IMR-90 (cell line): ENCODE results near the gene NRP1. TPM values are rescaled to one million over a fixed set of nuclear protein-coding genes. Genes with fewer than 3 reads are reported as not detected.

Experiments used
- ATAC-seq: fragments of 200-7000 bp; cut with Tn5 transposase; 2 replicates; pipeline ENCODE4 v1.9.1; 2020; ENCODE audit warnings: low read depth, mild to moderate bottlenecking, moderate library complexity
- BruUV-seq: library from RNA; stranded (reverse); fragments of 400-500 nt; replicated peaks from 2 replicates; lab custom pipeline; 2021; lab: Mats Ljungman, UMichigan
- CTCF ChIA-PET: fragments of 300-600 bp; formaldehyde crosslinking; extraction: SDS; loops from one replicate; lab custom pipeline; 2021; ENCODE audit warnings: antibody characterized with exemption; lab: Yijun Ruan, JAX
- POLR2A ChIA-PET: fragments of 300-600 bp; sonication (Branson Sonifier 250); formaldehyde crosslinking; loops from one replicate; lab custom pipeline; 2022; ENCODE audit warnings: antibody characterized with exemption; ENCODE audit not compliant: unreplicated experiment; lab: Charles Lee
- DNase-seq: peaks from one replicate; pipeline ENCODE4 v3.0.0; 2013
- H2AFZ ChIP-seq: replicated peaks from 2 replicates; pipeline ENCODE3; 2013; ENCODE audit warnings: low read length, mild to moderate bottlenecking; ENCODE audit not compliant: poor library complexity
- H2AK5ac ChIP-seq: 2 replicates; pipeline ENCODE4 v1.6.1; 2013; ENCODE audit warnings: low read depth, low read length, inconsistent platforms
- H2AK9ac ChIP-seq: replicated peaks from 2 replicates; pipeline ENCODE3; 2013; ENCODE audit warnings: mild to moderate bottlenecking, low read depth, low read length, moderate library complexity; ENCODE audit not compliant: poor library complexity
- H2BK120ac ChIP-seq: 2 replicates; pipeline ENCODE4 v1.6.1; 2013; ENCODE audit warnings: low read depth, low read length, inconsistent platforms
- H2BK15ac ChIP-seq: 3 replicates; pipeline ENCODE4 v1.6.1; 2013; ENCODE audit warnings: low read depth, low read length, inconsistent platforms
- H2BK20ac ChIP-seq: 2 replicates; pipeline ENCODE4 v1.6.1; 2013; ENCODE audit warnings: low read depth, mild to moderate bottlenecking, inconsistent platforms, low read length, moderate library complexity
- H2BK5ac ChIP-seq: 2 replicates; pipeline ENCODE4 v1.6.1; 2013; ENCODE audit warnings: mild to moderate bottlenecking, low read depth, low read length, inconsistent platforms; ENCODE audit not compliant: poor library complexity, severe bottlenecking
- H3K14ac ChIP-seq: replicated peaks from 2 replicates; pipeline ENCODE4 v1.6.1; 2013; ENCODE audit warnings: low read depth, low read length, inconsistent platforms
- H3K18ac ChIP-seq: 2 replicates; pipeline ENCODE4 v1.6.1; 2013; ENCODE audit warnings: low read depth, low read length, control low read depth
- H3K23ac ChIP-seq: 2 replicates; pipeline ENCODE4 v1.6.1; 2013; ENCODE audit warnings: low read depth, low read length, inconsistent platforms
- H3K27ac ChIP-seq: 2 replicates; pipeline ENCODE4 v1.5.1; 2013; ENCODE audit warnings: mild to moderate bottlenecking, control low read depth, low read length; ENCODE audit not compliant: insufficient read depth
- H3K27me3 ChIP-seq: 2 replicates; pipeline ENCODE4 v1.6.1; 2013; ENCODE audit warnings: low read length; ENCODE audit not compliant: control insufficient read depth, insufficient read depth
- H3K36me3 ChIP-seq: 2 replicates; pipeline ENCODE4 v1.6.1; 2013; ENCODE audit warnings: low read length, mixed read lengths; ENCODE audit not compliant: control insufficient read depth, insufficient read depth
- H3K4ac ChIP-seq: 2 replicates; pipeline ENCODE4 v1.6.1; 2013; ENCODE audit warnings: low read depth, low read length, inconsistent platforms
- H3K4me1 ChIP-seq: 2 replicates; pipeline ENCODE4 v1.6.1; 2013; ENCODE audit warnings: low read length, mixed read lengths; ENCODE audit not compliant: control insufficient read depth, insufficient read depth
- H3K4me2 ChIP-seq: 2 replicates; pipeline ENCODE4 v1.6.1; 2013; ENCODE audit warnings: low read depth, mild to moderate bottlenecking, control low read depth, low read length, moderate library complexity
- H3K4me3 ChIP-seq: 2 replicates; pipeline ENCODE4 v1.5.1; 2013; ENCODE audit warnings: low read depth, mild to moderate bottlenecking, control low read depth, low read length, moderate library complexity; ENCODE audit not compliant: insufficient read depth
- H3K56ac ChIP-seq: 2 replicates; pipeline ENCODE4 v1.6.1; 2013; ENCODE audit warnings: low read length, inconsistent platforms; ENCODE audit not compliant: insufficient read depth; ENCODE audit errors: extremely low read depth
- H3K79me1 ChIP-seq, 2 experiments: 2 replicates each; pipeline ENCODE4 v1.6.1; 2013; ENCODE audit warnings: low read length in 2 of 2, inconsistent platforms in 1 of 2, low read depth in 1 of 2
- H3K9ac ChIP-seq: 2 replicates; pipeline ENCODE4 v1.6.1; 2013; ENCODE audit warnings: low read depth, low read length, control low read depth
- H3K9me1 ChIP-seq: 2 replicates; pipeline ENCODE4 v1.6.1; 2013; ENCODE audit warnings: low read length, inconsistent platforms; ENCODE audit not compliant: insufficient read depth
- H3K9me3 ChIP-seq: 2 replicates; pipeline ENCODE4 v1.6.1; 2013; ENCODE audit warnings: low read length; ENCODE audit not compliant: control insufficient read depth, insufficient read depth
- H4K20me1 ChIP-seq: 2 replicates; pipeline ENCODE4 v1.6.1; 2013; ENCODE audit warnings: low read length, inconsistent platforms; ENCODE audit not compliant: insufficient read depth
- H4K5ac ChIP-seq: 2 replicates; pipeline ENCODE4 v1.6.1; 2013; ENCODE audit warnings: mild to moderate bottlenecking, low read depth, low read length, control low read depth
- H4K8ac ChIP-seq, 2 experiments: 2 replicates each; pipeline ENCODE4 v1.6.1; 2013; ENCODE audit warnings: low read depth in 2 of 2, low read length in 2 of 2, control low read depth in 1 of 2, inconsistent platforms in 1 of 2
- H4K91ac ChIP-seq: 2 replicates; pipeline ENCODE4 v1.6.1; 2013; ENCODE audit warnings: low read depth, low read length, inconsistent platforms; ENCODE audit not compliant: insufficient read depth
- BHLHE40 ChIP-seq: fragments of 150-350 bp; IDR thresholded peaks from 2 replicates; pipeline ENCODE4 v1.6.1; 2016; ENCODE audit warnings: mild to moderate bottlenecking, low read depth, low read length
- CEBPB ChIP-seq: IDR thresholded peaks from 2 replicates; pipeline ENCODE4 v1.6.1; 2012; ENCODE audit warnings: low read depth, low read length, improper control_type of control experiment
- CHD1 ChIP-seq: IDR thresholded peaks from 2 replicates; pipeline ENCODE4 v1.6.1; 2012; ENCODE audit warnings: low read depth, low read length, improper control_type of control experiment
- MAFK ChIP-seq: IDR thresholded peaks from 2 replicates; pipeline ENCODE4 v1.6.1; 2012; ENCODE audit warnings: low read depth, low read length, improper control_type of control experiment
- MXI1 ChIP-seq: IDR thresholded peaks from 2 replicates; pipeline ENCODE4 v1.6.1; 2012; ENCODE audit warnings: low read depth, mild to moderate bottlenecking, low read length, moderate library complexity, borderline replicate concordance
- RAD21 ChIP-seq: IDR thresholded peaks from 2 replicates; pipeline ENCODE4 v1.6.1; 2012; ENCODE audit warnings: low read length, improper control_type of control experiment
- RCOR1 ChIP-seq: IDR thresholded peaks from 2 replicates; pipeline ENCODE4 v1.6.1; 2012; ENCODE audit warnings: mild to moderate bottlenecking, low read length, improper control_type of control experiment; ENCODE audit not compliant: insufficient replicate concordance
- RFX5 ChIP-seq: IDR thresholded peaks from 2 replicates; pipeline ENCODE4 v1.8.0; 2012; ENCODE audit warnings: low read depth, mild to moderate bottlenecking, low read length, moderate library complexity
- SMC3 ChIP-seq: fragments of 150-350 bp; IDR thresholded peaks from 2 replicates; pipeline ENCODE4 v1.6.1; 2016; ENCODE audit warnings: low read depth, mild to moderate bottlenecking, antibody characterized with exemption, low read length, moderate library complexity
- WGBS, 2 experiments: methylation state at CpG; one replicate each; pipeline versions ENCODE4 v1.1.5 to v1.1.7; 2013; ENCODE audit warnings: missing lambda C conversion rate in 2 of 2; ENCODE audit not compliant: insufficient read length in 1 of 2; ENCODE audit errors: extremely low coverage in 2 of 2; 5-methylcytosine and 5-hydroxymethylcytosine counted together
- dilution Hi-C: fragments of 300-500 bp; cut with HindIII; formaldehyde crosslinking; loops from one replicate; pipeline ENCODE4 v1.14.3; 2018; ENCODE audit warnings: low sequenced_read_pairs; ENCODE audit not compliant: unreplicated experiment
- in situ Hi-C: fragments of 300-500 bp; cut with MboI; formaldehyde crosslinking; loops from 3 replicates; pipeline ENCODE4 v1.14.3; 2019; ENCODE audit warnings: low sequenced_read_pairs, inconsistent platforms, mixed read lengths
- intact Hi-C: fragments of 100-400 bp; cut with micrococcal nuclease; formaldehyde crosslinking; loops from 2 replicates; pipeline ENCODE4 v1.10.0; 2022
- polyA plus RNA-seq, 3 experiments: library from polyadenylated mRNA; depleted of rRNA; stranded (reverse); fragments of >200 nt; gene quantifications; 2 replicates each; pipeline ENCODE4 v1.2.3, GENCODE V29; 2012; ENCODE audit warnings: low replicate concordance in 1 of 3
- total RNA-seq: library from RNA; depleted of rRNA; stranded (reverse); fragments of >200 nt; gene quantifications from 2 replicates; pipeline ENCODE4 v1.2.3, GENCODE V29; 2012
- TF ChIP-seq, protein P1 (sequence below): fragments of 150-350 bp; IDR thresholded peaks from 2 replicates; pipeline ENCODE4 v1.6.1; 2017; ENCODE audit warnings: mild to moderate bottlenecking, antibody characterized with exemption, low read length, low read depth
- TF ChIP-seq, protein P2 (sequence below): conservative IDR thresholded peaks from 2 replicates; pipeline ENCODE4 v1.5.1; 2012; ENCODE audit warnings: mild to moderate bottlenecking, low read depth, low read length, improper control_type of control experiment

The NRP1 gene
- total and polyA plus RNA-seq, 2 of the 4 experiments (the other 2 are of a cell fraction): 108 to 227 TPM

DNA sequence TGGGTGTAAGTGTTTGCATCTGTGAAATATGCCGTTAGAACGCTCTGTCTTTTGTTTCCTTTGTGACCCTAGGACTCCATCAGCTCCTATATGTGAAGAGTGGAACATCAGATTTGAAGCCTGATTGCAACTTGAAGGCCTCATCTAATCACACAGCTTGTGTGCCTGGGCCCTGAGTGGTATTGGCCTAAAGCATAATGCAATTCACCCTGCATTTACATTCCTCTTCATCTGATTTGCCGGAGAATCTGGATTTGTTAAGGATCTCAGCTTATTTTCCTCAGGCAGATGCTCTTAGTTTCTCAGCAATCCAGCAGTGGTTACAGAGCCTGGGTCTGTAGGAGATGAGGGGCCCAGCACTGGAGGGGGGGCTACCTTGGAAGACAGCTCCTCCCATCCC is 193.2 kb downstream of the NRP1 start:
- H3K18ac ChIP-seq: peak overlapping the region; percentile 20; the same call in 1 of the 2 replicates
- ATAC-seq: no peak
- in situ Hi-C loops: no loop called here
- H3K4ac ChIP-seq: peak overlapping the region; percentile 24; the same call in 1 of the 2 replicates
- H3K9me3 ChIP-seq: no peaks in the 10 kb centered on the region
- H3K4me1 ChIP-seq: peaks cover 21% of the 10 kb centered on the region
- 0 out of 2 replicates have a peak overlapping the region, but pooled peaks have one; percentile 39 for H3K14ac ChIP-seq
- no TSS peak for BruUV-seq
- H2BK5ac ChIP-seq: no peak overlapping the region
- H2BK15ac ChIP-seq: peak overlapping the region; percentile 24; the same call in 2 of the 3 replicates
- no CpG with 5 or more reads among the region's 3 CpGs for WGBS, 2 experiments
- no peak overlapping the region for H2AFZ ChIP-seq
- 0 out of 2 replicates have a peak overlapping the region, but pooled peaks have one; percentile 1 for H2BK120ac ChIP-seq
- no peak overlapping the region for H3K9ac ChIP-seq
- no peak overlapping the region for H4K5ac ChIP-seq
- dilution Hi-C loops: no loop called here
- H3K27me3 ChIP-seq: no peaks in the 10 kb centered on the region
- no peaks in the 10 kb centered on the region for H3K36me3 ChIP-seq
- H2BK20ac ChIP-seq: peak overlapping the region; percentile 40
- CTCF ChIA-PET: no interaction called here
- POLR2A ChIA-PET: no interaction called here
- H2AK5ac ChIP-seq: peak overlapping the region; percentile 29; the same call in 1 of the 2 replicates
- DNase-seq: no peak
- H3K27ac ChIP-seq: no peak overlapping the region
- H2AK9ac ChIP-seq: no peak overlapping the region
- H4K8ac ChIP-seq: no peak overlapping the region
- H3K9me1 ChIP-seq: peaks cover 13% of the 10 kb centered on the region
- H3K79me1 ChIP-seq: no peaks in the 10 kb centered on the region
- H3K23ac ChIP-seq: no peak overlapping the region
- peak overlapping the region; percentile 37 for H4K91ac ChIP-seq
- TF ChIP-seq BHLHE40 (no peak), RAD21 (no peak), SMC3 (no peak), MAFK (no peak), RCOR1 (no peak), CEBPB (no peak), CHD1 (no peak), MXI1 (no peak), RFX5 (no peak)
- TF ChIP-seq, protein P1, sequence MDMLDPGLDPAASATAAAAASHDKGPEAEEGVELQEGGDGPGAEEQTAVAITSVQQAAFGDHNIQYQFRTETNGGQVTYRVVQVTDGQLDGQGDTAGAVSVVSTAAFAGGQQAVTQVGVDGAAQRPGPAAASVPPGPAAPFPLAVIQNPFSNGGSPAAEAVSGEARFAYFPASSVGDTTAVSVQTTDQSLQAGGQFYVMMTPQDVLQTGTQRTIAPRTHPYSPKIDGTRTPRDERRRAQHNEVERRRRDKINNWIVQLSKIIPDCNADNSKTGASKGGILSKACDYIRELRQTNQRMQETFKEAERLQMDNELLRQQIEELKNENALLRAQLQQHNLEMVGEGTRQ: no peak
- TF ChIP-seq, protein P2, sequence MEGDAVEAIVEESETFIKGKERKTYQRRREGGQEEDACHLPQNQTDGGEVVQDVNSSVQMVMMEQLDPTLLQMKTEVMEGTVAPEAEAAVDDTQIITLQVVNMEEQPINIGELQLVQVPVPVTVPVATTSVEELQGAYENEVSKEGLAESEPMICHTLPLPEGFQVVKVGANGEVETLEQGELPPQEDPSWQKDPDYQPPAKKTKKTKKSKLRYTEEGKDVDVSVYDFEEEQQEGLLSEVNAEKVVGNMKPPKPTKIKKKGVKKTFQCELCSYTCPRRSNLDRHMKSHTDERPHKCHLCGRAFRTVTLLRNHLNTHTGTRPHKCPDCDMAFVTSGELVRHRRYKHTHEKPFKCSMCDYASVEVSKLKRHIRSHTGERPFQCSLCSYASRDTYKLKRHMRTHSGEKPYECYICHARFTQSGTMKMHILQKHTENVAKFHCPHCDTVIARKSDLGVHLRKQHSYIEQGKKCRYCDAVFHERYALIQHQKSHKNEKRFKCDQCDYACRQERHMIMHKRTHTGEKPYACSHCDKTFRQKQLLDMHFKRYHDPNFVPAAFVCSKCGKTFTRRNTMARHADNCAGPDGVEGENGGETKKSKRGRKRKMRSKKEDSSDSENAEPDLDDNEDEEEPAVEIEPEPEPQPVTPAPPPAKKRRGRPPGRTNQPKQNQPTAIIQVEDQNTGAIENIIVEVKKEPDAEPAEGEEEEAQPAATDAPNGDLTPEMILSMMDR: no peak
- no peaks in the 10 kb centered on the region for H4K20me1 ChIP-seq
- no peak overlapping the region for H3K4me3 ChIP-seq
- H3K4me2 ChIP-seq: no peak overlapping the region
- H3K56ac ChIP-seq: no peak overlapping the region
- intact Hi-C loops: no loop called here
